SK-N-SH (cell line): Measurements from ENCODE around the gene MIOS.

ENCODE experiments used
- CTCF ChIP-seq: fragments of 200-600 bp; sonication (generic); IDR thresholded peaks from 2 replicates; pipeline ENCODE4 v1.6.1; 2017; ENCODE audit warnings: antibody characterized with exemption, mild to moderate bottlenecking, moderate library complexity
- EZH2phosphoT487 ChIP-seq: fragments of 200-600 bp; sonication (generic); IDR thresholded peaks from 2 replicates; pipeline ENCODE4 v1.6.1; 2017; ENCODE audit warnings: low read depth, mixed run types, mild to moderate bottlenecking, antibody characterized with exemption, moderate library complexity, borderline replicate concordance
- MXI1 ChIP-seq: IDR thresholded peaks from 2 replicates; pipeline ENCODE4 v1.6.1; 2012; ENCODE audit warnings: mild to moderate bottlenecking, low read depth, low read length, improper control_type of control experiment
- POLR2AphosphoS5 ChIP-seq: IDR thresholded peaks from 2 replicates; pipeline ENCODE4 v1.6.1; 2012; ENCODE audit warnings: low read depth, low read length
- REST ChIP-seq: IDR thresholded peaks from 2 replicates; pipeline ENCODE4 v1.6.1; 2012; ENCODE audit warnings: mild to moderate bottlenecking, low read depth, low read length, moderate library complexity
- SMC3 ChIP-seq: IDR thresholded peaks from 2 replicates; pipeline ENCODE4 v1.6.1; 2012; ENCODE audit warnings: low read depth, low read length, improper control_type of control experiment
- USF2 ChIP-seq: fragments of 150-350 bp; IDR thresholded peaks from 2 replicates; pipeline ENCODE4 v1.6.1; 2017; ENCODE audit warnings: antibody characterized with exemption, low read length, low read depth, borderline replicate concordance
- YY1 ChIP-seq: IDR thresholded peaks from 2 replicates; pipeline ENCODE4 v1.4.0; 2012; ENCODE audit warnings: low read depth, mild to moderate bottlenecking

GRCh38 chr7:7595451-7595850 is 28.8 kb downstream of the MIOS start:
- peak; percentile 74 for TF ChIP-seq CTCF
- no peak for TF ChIP-seq YY1
- TF ChIP-seq POLR2AphosphoS5, result no peak
- TF ChIP-seq MXI1, result no peak
- TF ChIP-seq EZH2phosphoT487, result no peak
- TF ChIP-seq USF2, result no peak
- TF ChIP-seq REST, result no peak
- peak; percentile 57 for TF ChIP-seq SMC3
